Coronary artery (tissue), 2 donors: ENCODE measurements around the gene GRIN2A.

ENCODE experiments used
- DNase-seq: peaks from one replicate; pipeline ENCODE4 v3.0.0-alpha.2; 2017; ENCODE audit warnings: low spot score
- H3K27ac ChIP-seq, 2 donors: fragments of 200-600 bp; sonication (generic); one replicate each; pipeline ENCODE4 v1.5.1; 2016 to 2019
- H3K4me3 ChIP-seq: fragments of 200-600 bp; sonication (generic); 2 replicates; pipeline ENCODE4 v1.5.1; 2016; ENCODE audit warnings: mild to moderate bottlenecking, moderate library complexity
- CTCF ChIP-seq: fragments of 200-600 bp; sonication (generic); IDR thresholded peaks from one replicate; pipeline ENCODE4 v1.5.1; 2019; ENCODE audit warnings: antibody characterized with exemption

The GRIN2A gene

GRCh38 chr16:9807302-9807701 is 374.9 kb downstream of the GRIN2A start:
- no peak for TF ChIP-seq CTCF
- H3K4me3 ChIP-seq, result no peak overlapping the region
- H3K27ac ChIP-seq, result no peak overlapping the region
- DNase-seq, result no peak

GRCh38 chr16:9805109-9805508 is 377.1 kb downstream of the GRIN2A start:
- TF ChIP-seq CTCF, result no peak
- Histone ChIP-seq H3K4me3 (no peak overlapping the region), H3K27ac (no peak overlapping the region)
- no peak for DNase-seq

- no peak for DNase-seq
- no peak overlapping the region for H3K4me3 ChIP-seq
- TF ChIP-seq CTCF, result no peak
- no peak overlapping the region for H3K27ac ChIP-seq
Measured at GRCh38 chr16:9802160-9802559, 380.1 kb downstream of the GRIN2A start.

- no peak overlapping the region for H3K27ac ChIP-seq
- no peak for TF ChIP-seq CTCF
- no peak overlapping the region for H3K4me3 ChIP-seq
- no peak for DNase-seq
Measured at GRCh38 chr16:9801651-9802050, 380.6 kb downstream of the GRIN2A start.

GRCh38 chr16:9800186-9800738 is 382.0 kb downstream of the GRIN2A start:
- no peak for TF ChIP-seq CTCF
- no peak overlapping the region for H3K4me3 ChIP-seq
- no peak overlapping the region for H3K27ac ChIP-seq
- DNase-seq, result no peak

- H3K4me3 ChIP-seq, result no peak overlapping the region
- DNase-seq, result no peak
- no peak for TF ChIP-seq CTCF
- no peak overlapping the region for H3K27ac ChIP-seq
Measured at GRCh38 chr16:9798952-9799580, 383.2 kb downstream of the GRIN2A start.

GRCh38 chr16:9798474-9798873 is 383.8 kb downstream of the GRIN2A start:
- TF ChIP-seq CTCF, result no peak
- H3K4me3 ChIP-seq, result no peak overlapping the region
- no peak for DNase-seq
- H3K27ac ChIP-seq, result no peak overlapping the region
